Neural cell (in vitro differentiated cells): ENCODE data around the gene EHD1. TPM values are rescaled to one million over a fixed set of nuclear protein-coding genes. Genes with fewer than 3 reads are reported as not detected.

Experiments
- H2AFZ ChIP-seq: fragments of 200-600, 300-800 bp; sonication (generic), shearing (Covaris generic); 2 replicates; pipeline ENCODE4 v1.6.0; 2014; ENCODE audit warnings: low read depth, mild to moderate bottlenecking, antibody characterized with exemption, low read length, moderate library complexity
- H3F3A ChIP-seq: fragments of 200-600 bp; shearing (Covaris generic); 2 replicates; pipeline ENCODE4 v1.6.1; 2016; ENCODE audit warnings: mild to moderate bottlenecking, moderate library complexity, mixed read lengths, antibody characterized with exemption, low read length; ENCODE audit not compliant: insufficient read depth, poor library complexity, severe bottlenecking
- H3K27ac ChIP-seq: fragments of 200-600, 300-800 bp; sonication (generic), shearing (Covaris generic); 2 replicates; pipeline ENCODE4 v1.5.1; 2014; ENCODE audit warnings: mild to moderate bottlenecking, low read length, moderate library complexity
- H3K27me3 ChIP-seq: fragments of 300-800, 200-600 bp; sonication (generic), shearing (Covaris generic); 2 replicates; pipeline ENCODE4 v1.6.0; 2014; ENCODE audit warnings: mild to moderate bottlenecking, low read depth, low read length, moderate library complexity; ENCODE audit not compliant: insufficient read depth
- H3K36me3 ChIP-seq: fragments of 300-800, 200-600 bp; sonication (generic), shearing (Covaris generic); 2 replicates; pipeline ENCODE4 v1.5.1; 2014; ENCODE audit warnings: mild to moderate bottlenecking, antibody characterized with exemption, low read length, moderate library complexity; ENCODE audit not compliant: insufficient read depth
- H3K4me2 ChIP-seq: fragments of 300-800, 200-600 bp; sonication (generic), shearing (Covaris generic); 2 replicates; pipeline ENCODE4 v1.6.0; 2014; ENCODE audit warnings: mild to moderate bottlenecking, low read length
- H3K4me3 ChIP-seq: fragments of 300-800, 200-600 bp; sonication (generic), shearing (Covaris generic); 2 replicates; pipeline ENCODE4 v1.5.1; 2014; ENCODE audit warnings: mild to moderate bottlenecking, low read length, moderate library complexity
- H3K79me2 ChIP-seq: fragments of 200-600 bp; shearing (Covaris generic); replicated peaks from 2 replicates; pipeline ENCODE4 v1.6.0; 2014; ENCODE audit warnings: mild to moderate bottlenecking, low read length, moderate library complexity; ENCODE audit not compliant: insufficient read depth
- H3K9ac ChIP-seq: fragments of 300-800, 200-600 bp; sonication (generic), shearing (Covaris generic); 2 replicates; pipeline ENCODE4 v1.6.1; 2016; ENCODE audit warnings: mild to moderate bottlenecking, low read length, mixed read lengths
- H3K9me2 ChIP-seq: fragments of 200-600 bp; shearing (Covaris generic); 2 replicates; pipeline ENCODE4 v1.6.1; 2016; ENCODE audit warnings: mild to moderate bottlenecking, low read length, mixed read lengths; ENCODE audit not compliant: insufficient read depth
- H3K9me3 ChIP-seq: fragments of 200-600, 300-800 bp; sonication (generic), shearing (Covaris generic); 2 replicates; pipeline ENCODE4 v1.6.1; 2016; ENCODE audit warnings: mild to moderate bottlenecking, mixed run types, low read length, moderate library complexity, mixed read lengths
- H4K20me1 ChIP-seq: fragments of 200-600 bp; shearing (Covaris generic); 2 replicates; pipeline ENCODE4 v1.6.1; 2016; ENCODE audit warnings: mild to moderate bottlenecking, mixed run types; ENCODE audit not compliant: insufficient read depth
- EP300 ChIP-seq: fragments of 450-650 bp; conservative IDR thresholded peaks from 2 replicates; pipeline ENCODE4 v1.6.1; 2014; ENCODE audit warnings: antibody characterized with exemption, mild to moderate bottlenecking, moderate library complexity; ENCODE audit not compliant: poor library complexity, severe bottlenecking
- EZH2 ChIP-seq: fragments of 200-600, 300-800 bp; shearing (Covaris generic), sonication (generic); IDR thresholded peaks from 2 replicates; pipeline ENCODE4 v1.6.1; 2014; ENCODE audit warnings: antibody characterized with exemption, low read length, borderline replicate concordance, mild to moderate bottlenecking; ENCODE audit not compliant: insufficient read depth, poor library complexity, severe bottlenecking
- MXI1 ChIP-seq: fragments of 450-650 bp; conservative IDR thresholded peaks from 2 replicates; pipeline ENCODE4 v1.6.1; 2014; ENCODE audit warnings: antibody characterized with exemption, mild to moderate bottlenecking; ENCODE audit not compliant: poor library complexity, severe bottlenecking
- POLR2AphosphoS5 ChIP-seq: IDR thresholded peaks from 2 replicates; pipeline ENCODE4 v1.6.1; 2012
- RAD21 ChIP-seq: fragments of 450-650 bp; conservative IDR thresholded peaks from 2 replicates; pipeline ENCODE4 v1.6.1; 2014; ENCODE audit warnings: antibody characterized with exemption, mild to moderate bottlenecking, moderate library complexity
- REST ChIP-seq: IDR thresholded peaks from 2 replicates; pipeline ENCODE4 v1.6.1; 2012; ENCODE audit warnings: borderline replicate concordance
- SMC3 ChIP-seq: fragments of 450-650 bp; conservative IDR thresholded peaks from 2 replicates; pipeline ENCODE4 v1.6.1; 2014; ENCODE audit warnings: antibody characterized with exemption, mild to moderate bottlenecking, moderate library complexity; ENCODE audit not compliant: poor library complexity
- TAF1 ChIP-seq: IDR thresholded peaks from 2 replicates; pipeline ENCODE4 v1.6.1; 2012; ENCODE audit warnings: low read depth
- polyA plus RNA-seq: library from polyadenylated mRNA; depleted of rRNA; stranded (reverse); fragments of >200 nt; gene quantifications from 2 replicates; pipeline ENCODE4 v1.2.3, GENCODE V29; 2014
- TF ChIP-seq, protein P1 (sequence below): fragments of 450-650 bp; IDR thresholded peaks from 2 replicates; pipeline ENCODE4 v1.5.1; 2014; ENCODE audit warnings: antibody characterized with exemption, mild to moderate bottlenecking, moderate library complexity; ENCODE audit not compliant: poor library complexity, severe bottlenecking

Gene EHD1
- polyA plus RNA-seq, 1 donor from 2014 or later = 26.4 TPM

DNA sequence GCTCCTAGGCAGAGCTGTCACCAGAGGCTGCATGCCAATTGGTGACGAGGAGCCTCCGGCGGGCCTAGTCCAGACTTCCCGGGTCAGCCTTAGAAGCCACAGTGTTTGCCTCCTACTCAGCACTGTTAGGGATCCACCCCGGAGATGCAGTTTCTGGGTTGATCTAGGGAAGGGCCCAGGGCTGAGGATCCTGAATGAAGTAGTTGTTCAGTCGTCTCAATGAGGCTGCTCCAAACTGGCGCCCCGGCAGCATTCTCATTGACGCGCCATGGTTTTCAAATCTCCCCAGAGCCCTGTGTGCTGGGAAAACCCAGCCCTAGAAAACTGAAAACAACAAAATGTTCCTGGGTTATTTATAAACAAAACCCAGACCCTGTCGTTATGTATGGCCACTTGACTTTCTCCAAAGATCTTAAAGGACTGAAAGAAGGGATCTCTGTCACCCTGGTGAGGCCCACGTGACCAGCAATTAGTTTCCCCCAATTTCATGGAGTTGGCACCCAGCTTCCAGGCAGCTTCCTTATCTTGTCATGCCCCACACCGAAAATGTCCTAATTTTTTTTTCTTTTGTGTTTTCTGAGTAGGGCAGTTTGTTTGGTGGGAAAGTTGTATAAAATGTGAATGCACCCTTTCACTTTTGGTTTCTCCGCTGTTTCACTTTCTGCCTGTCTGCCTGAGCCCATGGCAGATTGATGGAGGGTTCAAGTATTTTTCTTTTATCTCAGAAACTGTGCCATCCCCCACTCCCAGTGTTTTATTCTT, 2.0 kb upstream of the EHD1 start:
- no peak overlapping the region for H2AFZ ChIP-seq
- no peaks in the 10 kb centered on the region for H3K27me3 ChIP-seq
- no peaks in the 10 kb centered on the region for H4K20me1 ChIP-seq
- TF ChIP-seq TAF1 (no peak), EP300 (no peak), REST (no peak), MXI1 (no peak), RAD21 (no peak), EZH2 (no peak), SMC3 (no peak)
- TF ChIP-seq, protein P1, sequence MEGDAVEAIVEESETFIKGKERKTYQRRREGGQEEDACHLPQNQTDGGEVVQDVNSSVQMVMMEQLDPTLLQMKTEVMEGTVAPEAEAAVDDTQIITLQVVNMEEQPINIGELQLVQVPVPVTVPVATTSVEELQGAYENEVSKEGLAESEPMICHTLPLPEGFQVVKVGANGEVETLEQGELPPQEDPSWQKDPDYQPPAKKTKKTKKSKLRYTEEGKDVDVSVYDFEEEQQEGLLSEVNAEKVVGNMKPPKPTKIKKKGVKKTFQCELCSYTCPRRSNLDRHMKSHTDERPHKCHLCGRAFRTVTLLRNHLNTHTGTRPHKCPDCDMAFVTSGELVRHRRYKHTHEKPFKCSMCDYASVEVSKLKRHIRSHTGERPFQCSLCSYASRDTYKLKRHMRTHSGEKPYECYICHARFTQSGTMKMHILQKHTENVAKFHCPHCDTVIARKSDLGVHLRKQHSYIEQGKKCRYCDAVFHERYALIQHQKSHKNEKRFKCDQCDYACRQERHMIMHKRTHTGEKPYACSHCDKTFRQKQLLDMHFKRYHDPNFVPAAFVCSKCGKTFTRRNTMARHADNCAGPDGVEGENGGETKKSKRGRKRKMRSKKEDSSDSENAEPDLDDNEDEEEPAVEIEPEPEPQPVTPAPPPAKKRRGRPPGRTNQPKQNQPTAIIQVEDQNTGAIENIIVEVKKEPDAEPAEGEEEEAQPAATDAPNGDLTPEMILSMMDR = no peak
- no peak overlapping the region for H3K4me3 ChIP-seq
- peaks cover 27% of the 10 kb centered on the region for H3K79me2 ChIP-seq
- H3K9me3 ChIP-seq = no peaks in the 10 kb centered on the region
- H3K4me2 ChIP-seq = peak overlapping the region; percentile 57
- no peak overlapping the region for H3K27ac ChIP-seq
- no peaks in the 10 kb centered on the region for H3K36me3 ChIP-seq
- H3F3A ChIP-seq = no peaks in the 10 kb centered on the region
- no peaks in the 10 kb centered on the region for H3K9me2 ChIP-seq
- H3K9ac ChIP-seq = no peak overlapping the region

DNA sequence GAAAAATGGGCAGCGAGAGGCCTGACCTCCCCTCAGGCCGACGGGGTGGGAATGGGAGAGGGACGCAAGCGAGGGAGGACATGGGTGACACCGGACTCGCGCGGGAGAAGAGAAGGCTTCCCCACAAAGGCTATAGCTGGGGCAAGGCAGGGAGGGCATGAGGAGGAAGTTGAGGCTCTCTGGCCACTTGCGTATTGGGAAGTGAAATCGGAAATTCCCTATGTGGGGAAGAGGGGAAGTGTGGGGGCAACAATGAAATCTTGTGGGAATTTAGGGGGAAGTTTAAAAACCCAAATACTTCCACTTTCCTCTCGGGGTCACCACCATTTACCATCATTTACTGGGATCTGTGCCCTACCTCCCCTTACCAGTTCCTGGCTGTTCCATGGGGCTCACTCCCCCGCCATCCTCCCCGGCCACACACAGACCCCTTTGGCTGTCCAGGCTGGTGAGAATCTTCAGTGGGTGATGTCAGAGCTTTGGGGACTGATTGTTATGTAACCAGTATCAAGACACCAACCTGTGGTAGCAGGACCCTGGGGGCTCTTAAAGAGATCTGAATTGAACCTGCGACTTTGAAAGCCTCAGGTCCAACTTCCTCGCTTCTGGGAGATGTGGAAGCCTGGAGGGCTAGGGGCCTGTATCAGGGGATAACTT, 951 bp upstream of the EHD1 start:
- Histone ChIP-seq H3K27me3 (no peaks in the 10 kb centered on the region), H4K20me1 (no peaks in the 10 kb centered on the region), H3K79me2 (peaks cover 29% of the 10 kb centered on the region), H3K9me3 (no peaks in the 10 kb centered on the region), H3K4me2 (peak overlapping the region; percentile 57), H2AFZ (peak overlapping the region; percentile 74), H3K27ac (peak overlapping the region; percentile 94), H3K4me3 (peak overlapping the region; percentile 81), H3K9ac (peak overlapping the region; percentile 93), H3K36me3 (no peaks in the 10 kb centered on the region), H3K9me2 (no peaks in the 10 kb centered on the region), H3F3A (no peaks in the 10 kb centered on the region)
- TF ChIP-seq, protein P1 = no peak
- TF ChIP-seq REST (no peak), POLR2AphosphoS5 (no peak), EZH2 (no peak), TAF1 (no peak), SMC3 (no peak), EP300 (no peak), MXI1 (no peak), RAD21 (no peak)
